GM19438 (cell line): ENCODE measurements around the gene FUS.

Source experiments
- ATAC-seq: cut with Tn5 transposase; IDR thresholded peaks from one replicate; pipeline ENCODE4 v1.9.1; 2021; ENCODE audit warnings: low read depth; ENCODE audit not compliant: unreplicated experiment

Gene FUS

DNA sequence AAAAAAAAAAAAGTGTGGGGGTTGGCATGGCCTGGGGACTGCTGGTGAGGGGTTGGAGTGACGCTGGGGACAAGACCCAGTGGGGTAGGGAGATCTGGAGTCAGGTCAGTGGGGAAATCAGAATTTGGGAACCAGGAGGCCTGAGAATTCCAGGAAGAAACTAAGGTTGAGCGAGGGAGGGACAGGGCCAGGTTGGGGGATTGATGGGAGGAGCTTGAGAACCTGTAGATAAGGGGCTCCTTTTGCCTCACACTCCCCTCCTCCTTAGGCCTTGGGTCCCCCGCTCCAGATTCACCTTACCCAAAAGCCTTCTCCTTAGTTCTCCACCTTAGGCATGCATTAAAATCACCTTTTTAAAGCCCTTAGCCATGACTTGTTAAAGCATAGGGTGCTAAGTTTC lies 45.3 kb downstream of the FUS start:
- ATAC-seq: no peak

DNA sequence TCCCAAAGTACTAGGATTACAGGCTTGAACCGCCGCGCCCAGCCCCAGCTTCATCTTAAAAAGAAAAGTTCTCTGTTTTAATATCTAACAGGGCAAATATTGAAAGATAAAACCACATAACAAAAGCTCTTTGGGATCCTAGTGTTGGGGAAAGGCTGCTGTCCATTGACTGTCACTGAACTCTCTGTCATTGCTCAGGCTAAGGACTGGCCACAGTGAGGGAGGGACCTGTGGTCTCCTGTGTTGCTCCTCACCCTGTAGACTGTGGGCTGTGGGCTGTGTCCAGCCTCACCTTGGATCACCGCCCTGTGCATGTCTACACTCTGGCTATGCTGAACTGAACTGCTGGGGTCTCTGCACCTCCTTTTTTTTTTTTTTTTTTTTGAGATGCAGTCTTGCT lies 48.3 kb downstream of the FUS start:
- no peak for ATAC-seq

DNA sequence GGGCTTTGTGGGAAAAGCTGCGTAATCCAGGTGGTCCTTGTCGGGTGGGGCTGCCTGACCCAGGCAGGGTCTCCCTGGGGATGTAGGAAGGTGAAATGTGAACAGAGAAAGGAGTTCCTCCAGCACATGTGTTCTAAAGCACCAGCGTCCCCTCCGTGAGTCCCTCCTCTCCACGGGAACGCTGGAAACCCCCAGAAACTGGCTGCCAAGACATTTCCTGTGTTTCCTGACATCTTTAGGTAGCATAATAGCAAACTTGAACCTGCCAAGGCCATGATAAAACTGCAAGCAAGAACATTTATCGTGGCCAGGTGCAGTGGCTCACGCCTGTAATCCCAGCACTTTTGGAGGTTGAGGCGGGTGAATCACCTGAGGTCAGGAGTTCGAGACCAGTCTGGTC lies 49.6 kb downstream of the FUS start:
- no peak for ATAC-seq

DNA sequence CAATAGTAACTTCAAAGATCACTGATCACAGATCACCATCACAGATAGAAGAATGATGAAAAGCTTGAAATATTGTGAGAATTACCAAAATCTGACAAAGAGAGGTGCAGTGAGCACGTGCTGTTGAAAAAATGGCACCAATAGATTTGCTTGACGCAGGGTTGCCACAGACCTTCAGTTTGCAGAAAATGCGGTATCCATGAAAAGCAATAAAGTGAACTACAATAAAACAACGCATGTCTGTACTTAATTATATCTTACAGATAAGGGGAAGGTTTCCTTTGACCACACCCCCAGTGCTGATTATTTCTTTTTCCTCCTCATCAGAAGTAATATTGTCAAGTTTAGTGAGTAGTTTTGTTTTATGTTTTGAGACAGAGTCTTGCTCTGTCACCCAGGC lies 58.1 kb downstream of the FUS start:
- no peak for ATAC-seq
